Measurements from ENCODE around the gene RHNO1.
A peak's percentile ranks its signal among the peaks of the same experiment; 100 is the strongest.

RHNO1 gene

DNA sequence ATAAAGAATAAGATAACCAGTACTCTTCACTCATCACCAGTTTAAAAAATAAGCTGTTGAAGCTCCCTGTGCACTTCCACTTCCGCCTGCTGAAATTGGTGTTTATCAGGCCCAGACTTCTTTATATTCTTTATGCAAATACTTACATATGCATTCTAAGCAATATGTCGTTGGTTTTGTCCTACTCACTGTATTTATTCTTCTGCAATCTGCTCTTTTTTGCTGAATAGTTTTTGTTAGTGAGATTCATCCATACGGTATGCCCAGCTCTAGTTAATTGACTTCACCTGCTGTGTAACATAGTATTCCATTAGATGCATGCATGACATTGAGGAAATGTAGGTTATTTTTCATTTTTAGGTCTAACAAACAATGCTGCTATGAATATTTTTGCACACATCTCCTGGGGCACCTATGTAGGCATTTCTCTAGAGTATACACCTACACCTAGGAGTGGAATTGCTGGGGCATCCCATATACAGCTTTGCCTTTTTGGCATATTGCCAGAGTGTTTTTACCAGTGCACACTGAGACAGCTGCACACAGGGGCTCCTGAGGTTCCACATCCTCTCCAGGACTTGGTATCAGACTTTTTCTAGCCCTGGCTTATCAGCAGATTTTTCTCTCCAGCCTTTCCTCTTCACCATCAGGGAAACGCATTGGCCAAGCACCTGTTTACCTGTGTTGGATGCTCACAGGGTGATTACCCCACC is 41.2 kb upstream of the RHNO1 start:
- DNase-seq (ENCODE audit: low read depth): no peak
- no peak overlapping the region for H3K4me3 ChIP-seq (ENCODE audit: low read length)
- TF ChIP-seq, protein P1, sequence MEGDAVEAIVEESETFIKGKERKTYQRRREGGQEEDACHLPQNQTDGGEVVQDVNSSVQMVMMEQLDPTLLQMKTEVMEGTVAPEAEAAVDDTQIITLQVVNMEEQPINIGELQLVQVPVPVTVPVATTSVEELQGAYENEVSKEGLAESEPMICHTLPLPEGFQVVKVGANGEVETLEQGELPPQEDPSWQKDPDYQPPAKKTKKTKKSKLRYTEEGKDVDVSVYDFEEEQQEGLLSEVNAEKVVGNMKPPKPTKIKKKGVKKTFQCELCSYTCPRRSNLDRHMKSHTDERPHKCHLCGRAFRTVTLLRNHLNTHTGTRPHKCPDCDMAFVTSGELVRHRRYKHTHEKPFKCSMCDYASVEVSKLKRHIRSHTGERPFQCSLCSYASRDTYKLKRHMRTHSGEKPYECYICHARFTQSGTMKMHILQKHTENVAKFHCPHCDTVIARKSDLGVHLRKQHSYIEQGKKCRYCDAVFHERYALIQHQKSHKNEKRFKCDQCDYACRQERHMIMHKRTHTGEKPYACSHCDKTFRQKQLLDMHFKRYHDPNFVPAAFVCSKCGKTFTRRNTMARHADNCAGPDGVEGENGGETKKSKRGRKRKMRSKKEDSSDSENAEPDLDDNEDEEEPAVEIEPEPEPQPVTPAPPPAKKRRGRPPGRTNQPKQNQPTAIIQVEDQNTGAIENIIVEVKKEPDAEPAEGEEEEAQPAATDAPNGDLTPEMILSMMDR (conservative IDR thresholded peaks at IDR 0.05; ENCODE audit: low read depth, low read length): no peak

DNA sequence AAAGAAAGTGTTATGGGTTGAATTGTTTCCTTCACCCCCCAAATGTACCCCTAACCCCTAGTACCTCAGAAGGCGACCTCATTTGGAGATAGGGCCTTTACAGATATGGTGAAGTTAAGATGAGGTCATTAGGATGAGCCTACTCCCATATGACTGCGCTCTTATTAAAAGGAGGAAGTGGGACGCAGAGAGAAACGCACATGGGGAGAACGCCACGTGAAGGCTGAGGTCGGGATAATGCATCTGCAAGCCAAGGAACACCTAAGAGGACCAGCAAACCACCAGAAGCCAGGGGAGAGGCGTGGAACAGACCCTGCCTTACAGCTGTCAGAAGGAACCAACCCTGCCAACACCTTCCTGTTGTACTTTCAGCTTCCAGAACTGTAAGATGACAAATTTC is 40.4 kb upstream of the RHNO1 start:
- DNase-seq (ENCODE audit: low read depth): no peak
- H3K4me3 ChIP-seq (ENCODE audit: low read length): no peak overlapping the region
- TF ChIP-seq, protein P1 (conservative IDR thresholded peaks at IDR 0.05; ENCODE audit: low read depth, low read length): no peak

DNA sequence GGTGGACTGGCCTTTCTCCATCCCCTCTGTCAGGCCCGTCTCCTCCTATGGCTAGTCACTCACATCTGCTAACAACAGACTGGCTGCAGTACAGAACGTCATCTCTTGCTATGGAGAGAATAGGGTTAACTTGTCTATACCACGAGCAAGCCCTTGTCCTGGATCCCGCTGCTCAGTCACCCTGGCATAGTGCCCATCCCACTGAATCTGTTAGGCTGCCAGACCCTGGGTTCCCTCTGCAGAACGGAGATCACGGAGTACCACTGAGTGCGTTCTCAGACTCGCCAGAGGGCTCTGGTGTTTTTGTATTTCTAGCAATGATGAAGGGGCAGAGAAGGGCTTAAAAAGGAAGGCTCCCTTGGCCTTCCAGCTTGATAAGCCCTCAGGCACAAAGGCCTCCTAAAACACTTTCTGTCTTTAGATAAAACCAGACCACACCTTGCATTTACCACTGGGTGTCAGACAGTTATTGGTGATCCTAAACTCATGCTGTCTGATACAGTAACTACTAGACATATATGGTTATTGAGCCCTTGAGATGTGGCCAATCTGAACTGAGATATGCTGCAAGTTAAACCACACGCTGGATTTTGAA is 35.9 kb upstream of the RHNO1 start:
- TF ChIP-seq, protein P1 (conservative IDR thresholded peaks at IDR 0.05; ENCODE audit: low read depth, low read length): no peak
- no peak overlapping the region for H3K4me3 ChIP-seq (ENCODE audit: low read length)
- DNase-seq (ENCODE audit: low read depth): no peak

DNA sequence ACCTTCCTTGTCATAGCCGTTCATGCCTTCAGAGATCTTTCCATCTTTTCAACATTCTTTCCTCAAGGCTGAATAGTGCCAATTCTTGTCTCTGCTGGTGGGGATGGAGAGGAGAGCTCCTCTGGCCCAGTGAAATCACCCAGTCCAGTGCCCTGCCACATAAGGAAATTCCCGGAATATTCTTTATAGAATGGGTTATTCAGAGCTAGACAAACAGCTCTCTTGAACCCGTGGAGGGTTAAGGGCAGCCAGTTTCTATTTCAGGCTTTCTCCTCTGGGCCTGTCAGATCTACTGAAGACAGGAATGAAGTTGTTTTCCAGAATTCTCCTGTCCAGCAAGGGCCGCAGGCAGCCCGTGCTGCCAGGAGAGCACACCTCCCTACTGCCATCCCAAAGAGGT is 34.1 kb upstream of the RHNO1 start:
- TF ChIP-seq, protein P1 (conservative IDR thresholded peaks at IDR 0.05; ENCODE audit: low read depth, low read length): no peak
- H3K4me3 ChIP-seq (ENCODE audit: low read length): no peak overlapping the region
- DNase-seq (ENCODE audit: low read depth): no peak

DNA sequence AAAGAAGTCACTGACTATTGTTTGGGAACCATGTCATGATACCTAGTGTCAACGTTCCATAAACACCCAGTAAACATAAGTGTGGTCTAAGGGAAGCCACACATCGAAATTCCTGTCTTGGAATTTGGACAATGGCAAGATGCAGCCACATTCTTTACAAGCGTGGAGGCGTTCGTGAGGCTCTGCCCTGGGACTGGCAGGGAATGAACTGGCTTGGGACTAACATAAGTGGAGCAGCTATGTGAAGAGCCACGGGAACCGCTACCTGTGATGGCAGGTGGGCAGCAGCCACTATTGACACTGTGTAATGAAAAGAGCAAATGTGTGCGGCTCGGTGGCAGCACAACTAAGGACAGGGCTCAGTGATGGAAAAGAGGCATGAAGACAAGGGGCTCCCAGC is 32.2 kb upstream of the RHNO1 start:
- no peak for DNase-seq (ENCODE audit: low read depth)
- TF ChIP-seq, protein P1 (conservative IDR thresholded peaks at IDR 0.05; ENCODE audit: low read depth, low read length): no peak
- no peak overlapping the region for H3K4me3 ChIP-seq (ENCODE audit: low read length)

DNA sequence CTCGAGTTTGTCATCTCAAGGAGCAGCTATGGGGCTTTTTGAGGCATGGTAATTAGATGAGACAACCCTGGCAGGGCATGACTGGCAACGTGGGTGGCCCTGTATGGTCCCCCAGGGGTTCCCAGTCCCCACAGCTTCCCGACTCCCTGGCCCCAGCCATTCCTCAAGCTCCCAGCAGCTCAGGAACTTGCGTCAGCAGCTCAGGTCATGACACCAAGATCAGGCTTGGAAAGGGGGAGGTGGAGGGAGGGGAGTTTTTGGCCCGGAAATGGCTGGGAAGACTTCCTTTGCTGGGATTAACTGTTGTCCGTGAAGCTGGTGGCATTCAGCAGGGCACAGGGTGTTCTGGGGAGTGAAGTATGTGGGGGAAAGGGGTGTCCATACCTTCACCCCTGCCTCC is 31.7 kb upstream of the RHNO1 start:
- TF ChIP-seq, protein P1 (conservative IDR thresholded peaks at IDR 0.05; ENCODE audit: low read depth, low read length): no peak
- peak; percentile 39 for DNase-seq (ENCODE audit: low read depth)
- H3K4me3 ChIP-seq (ENCODE audit: low read length): no peak overlapping the region

DNA sequence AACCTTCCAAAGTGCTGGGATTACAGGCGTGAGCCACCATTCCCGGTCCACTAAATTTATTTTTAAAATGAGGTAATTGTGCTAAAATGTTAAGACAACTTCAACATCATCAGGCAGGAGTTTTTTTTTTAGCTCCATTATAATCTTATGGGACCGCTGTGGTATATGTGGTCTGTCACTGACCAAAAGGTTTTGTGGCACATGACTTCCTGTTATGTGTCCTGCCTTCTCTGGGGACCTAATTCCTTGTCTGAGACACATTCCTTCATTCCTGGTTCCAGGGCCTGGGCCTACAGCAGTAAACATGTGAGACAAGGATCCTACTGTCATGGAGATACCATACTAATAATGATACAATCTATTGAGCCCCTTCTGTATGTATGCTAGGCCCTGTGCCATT is 25.1 kb upstream of the RHNO1 start:
- TF ChIP-seq, protein P1 (conservative IDR thresholded peaks at IDR 0.05; ENCODE audit: low read depth, low read length): no peak
- no peak for DNase-seq (ENCODE audit: low read depth)
- H3K4me3 ChIP-seq (ENCODE audit: low read length): no peak overlapping the region

All from retinal pigment epithelial cell (primary cell).